ENCODE results near the gene TNK2.
A peak's percentile ranks its signal among the peaks of the same experiment; 100 is the strongest.
"Not testable (repeated sequence)": the region's sequence is repeated elsewhere in the genome, so short reads cannot be mapped to it uniquely, and the experiment has no call there.

Gene TNK2

DNA sequence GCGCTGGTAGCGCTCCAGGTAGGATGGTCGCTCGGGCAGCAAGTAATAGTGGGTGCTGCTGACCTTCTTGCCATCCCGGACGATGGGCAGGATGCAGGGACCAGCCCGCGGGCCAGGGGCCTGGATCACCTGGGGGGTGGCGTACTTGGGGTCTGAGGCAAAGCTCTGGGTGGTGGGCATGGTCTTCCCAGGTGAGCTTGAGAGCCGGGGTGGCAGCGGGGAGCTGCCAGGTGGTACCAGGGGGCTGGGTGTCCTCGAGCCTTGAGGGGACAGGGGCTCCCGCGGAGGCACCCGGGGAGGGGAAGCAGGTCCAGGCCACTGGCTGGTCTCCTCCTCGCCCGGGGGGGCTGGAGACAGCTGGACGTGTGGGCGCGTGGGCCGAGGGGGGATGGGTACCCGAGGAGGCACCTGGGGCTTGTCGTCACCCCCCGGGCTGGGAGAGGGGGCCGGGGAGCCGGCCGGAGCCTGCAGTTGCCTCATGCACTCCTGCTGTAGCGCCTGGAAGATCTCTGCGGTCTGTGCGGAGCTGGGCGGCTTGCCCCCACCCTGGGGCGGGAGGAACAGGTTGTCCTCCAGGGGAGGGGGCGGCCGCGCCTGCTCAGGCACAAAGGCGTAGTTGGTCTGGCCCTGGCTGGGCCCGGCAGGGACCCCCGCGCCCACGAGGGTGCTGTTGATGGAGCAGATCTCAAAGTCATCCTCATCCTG is 40.6 kb downstream of the TNK2 start:
- DNase-seq = no peak

DNA sequence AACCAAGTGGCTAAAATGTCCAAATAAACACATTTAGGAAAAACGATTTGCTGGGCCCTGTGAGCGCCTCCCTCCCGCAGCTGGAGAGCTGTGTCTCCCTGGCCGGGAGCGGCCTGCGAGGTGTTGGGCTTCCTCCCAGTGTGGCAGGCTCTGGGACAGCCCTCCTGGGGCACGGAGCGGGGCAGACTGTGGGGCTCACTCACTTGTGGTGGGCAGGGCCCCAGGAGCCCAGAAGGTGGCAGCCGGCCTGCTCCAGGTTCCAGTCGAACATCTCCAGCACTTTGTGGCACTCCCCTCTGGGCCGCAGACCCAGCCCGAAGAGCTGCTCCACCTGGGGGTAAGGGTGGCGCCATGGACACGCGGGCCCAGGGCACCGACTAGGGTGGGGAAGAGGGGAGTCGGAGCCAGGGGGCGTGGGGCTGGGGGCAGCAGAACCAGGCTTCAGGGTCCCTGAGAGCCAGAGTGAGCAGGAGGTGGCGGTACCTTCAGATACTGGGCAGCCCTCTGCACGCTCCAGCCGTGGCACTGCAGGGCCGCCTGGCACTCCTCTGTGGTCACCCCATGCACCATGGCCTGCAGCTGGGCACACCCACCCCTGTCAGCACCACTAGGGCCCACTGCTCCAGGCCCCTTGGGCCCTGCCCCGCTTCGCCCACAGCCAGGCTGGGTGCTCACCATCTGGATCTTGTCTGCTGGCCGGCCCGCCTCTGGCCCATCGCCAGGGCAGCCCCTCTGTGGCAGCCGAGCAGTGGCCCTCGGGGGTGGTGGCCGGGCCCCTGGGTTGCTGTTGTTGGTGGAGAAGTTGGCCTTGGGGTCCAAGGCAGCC is 41.5 kb downstream of the TNK2 start:
- DNase-seq = no peak

GRCh38 chr3:195865752-195866151 is 42.6 kb downstream of the TNK2 start:
- DNase-seq = peak; percentile 12

DNA sequence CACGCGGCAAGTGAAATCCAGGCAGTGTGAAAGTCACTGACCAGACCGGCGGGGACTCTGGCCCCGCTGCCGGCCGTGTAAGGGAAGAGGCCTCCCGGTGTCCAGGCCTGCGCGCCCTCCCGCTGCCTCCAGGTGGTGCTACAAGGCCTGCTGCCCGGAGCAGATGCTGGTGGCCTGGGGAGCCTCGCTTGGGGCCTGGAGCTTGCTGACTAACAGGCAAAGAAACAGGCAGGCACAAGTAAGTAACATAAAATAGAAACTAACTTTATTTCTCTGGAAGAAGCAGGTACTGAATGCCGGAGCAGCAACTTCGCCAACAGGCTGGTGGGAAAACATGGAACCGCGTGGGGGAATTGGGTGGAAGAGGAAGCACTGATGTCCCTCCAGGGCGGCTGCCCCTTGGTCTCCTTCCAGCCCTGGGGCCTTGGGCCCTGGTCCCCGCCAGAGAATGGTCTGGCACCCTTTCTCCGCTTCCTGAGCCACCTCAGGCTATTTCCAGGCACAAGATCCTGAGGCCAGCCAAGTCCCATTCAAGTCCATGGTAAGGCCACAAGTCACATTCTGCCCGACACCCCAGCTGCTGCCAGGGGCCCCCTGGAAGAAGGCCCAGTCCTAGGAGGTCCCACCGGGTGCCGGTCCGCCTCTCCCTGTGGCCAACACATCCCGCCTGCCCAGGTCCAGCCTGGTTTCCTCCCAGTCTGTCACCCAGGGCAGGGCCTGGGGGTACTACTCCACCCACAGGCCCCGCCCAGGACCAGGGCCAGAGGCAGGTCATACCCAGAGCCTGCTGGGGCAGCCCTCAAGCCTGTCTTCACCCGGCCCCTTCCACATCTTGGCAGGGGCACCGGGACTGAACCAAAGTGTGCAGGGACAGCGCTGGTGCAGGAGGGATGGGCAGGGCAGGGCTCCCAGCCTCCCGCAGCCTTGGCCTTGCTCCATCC is 45.0 kb downstream of the TNK2 start:
- peak; percentile 92 for DNase-seq

DNA sequence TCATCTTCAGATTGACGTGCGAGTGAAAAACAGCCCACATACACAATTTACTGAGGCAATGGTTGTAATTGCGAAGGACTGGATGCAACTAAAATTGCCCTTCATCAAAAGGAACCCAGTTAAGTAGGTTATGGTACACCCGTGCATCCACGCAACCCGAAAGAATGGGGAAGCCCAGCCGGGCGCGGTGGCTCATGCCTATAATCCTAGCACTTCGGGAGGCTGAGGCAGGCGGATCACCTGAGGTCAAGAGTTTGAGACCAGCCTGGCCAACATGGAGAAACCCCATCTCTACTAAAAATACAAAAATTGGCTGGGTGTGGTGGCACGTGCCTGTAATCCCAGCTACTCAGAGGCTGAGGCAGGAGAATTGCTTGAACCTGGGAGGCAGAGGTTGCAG is 46.0 kb downstream of the TNK2 start:
- not testable (repeated sequence) for DNase-seq

GRCh38 chr3:195860456-195860855 is 47.9 kb downstream of the TNK2 start:
- DNase-seq = peak; percentile 7

DNA sequence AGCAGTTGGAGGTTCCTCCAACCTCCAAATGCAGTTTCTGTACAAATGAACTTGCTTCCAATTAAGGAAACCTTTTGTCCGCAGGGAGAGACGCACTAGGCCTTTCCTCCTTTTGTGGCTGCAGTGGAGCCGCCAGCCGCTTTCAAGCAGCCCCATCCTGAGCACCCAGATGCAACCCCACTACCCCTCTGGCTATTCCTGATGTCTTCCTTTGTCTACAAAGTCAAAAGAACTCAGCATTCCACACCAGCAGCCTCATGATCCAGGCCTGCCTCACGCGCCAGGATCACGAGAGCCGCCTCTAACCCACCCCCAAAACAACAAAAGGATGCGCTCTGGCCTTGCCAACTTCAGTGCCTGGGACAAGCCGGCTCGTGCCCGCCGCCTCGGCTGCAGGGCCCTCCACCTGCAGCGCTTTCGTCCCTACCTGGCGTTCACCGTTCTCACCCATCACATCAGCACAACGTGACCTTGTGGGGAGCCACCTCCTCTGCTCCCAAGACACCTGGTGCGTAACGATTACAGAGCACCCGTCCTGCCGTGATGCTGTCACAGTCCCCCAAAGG is 48.4 kb downstream of the TNK2 start:
- no peak for DNase-seq

DNA sequence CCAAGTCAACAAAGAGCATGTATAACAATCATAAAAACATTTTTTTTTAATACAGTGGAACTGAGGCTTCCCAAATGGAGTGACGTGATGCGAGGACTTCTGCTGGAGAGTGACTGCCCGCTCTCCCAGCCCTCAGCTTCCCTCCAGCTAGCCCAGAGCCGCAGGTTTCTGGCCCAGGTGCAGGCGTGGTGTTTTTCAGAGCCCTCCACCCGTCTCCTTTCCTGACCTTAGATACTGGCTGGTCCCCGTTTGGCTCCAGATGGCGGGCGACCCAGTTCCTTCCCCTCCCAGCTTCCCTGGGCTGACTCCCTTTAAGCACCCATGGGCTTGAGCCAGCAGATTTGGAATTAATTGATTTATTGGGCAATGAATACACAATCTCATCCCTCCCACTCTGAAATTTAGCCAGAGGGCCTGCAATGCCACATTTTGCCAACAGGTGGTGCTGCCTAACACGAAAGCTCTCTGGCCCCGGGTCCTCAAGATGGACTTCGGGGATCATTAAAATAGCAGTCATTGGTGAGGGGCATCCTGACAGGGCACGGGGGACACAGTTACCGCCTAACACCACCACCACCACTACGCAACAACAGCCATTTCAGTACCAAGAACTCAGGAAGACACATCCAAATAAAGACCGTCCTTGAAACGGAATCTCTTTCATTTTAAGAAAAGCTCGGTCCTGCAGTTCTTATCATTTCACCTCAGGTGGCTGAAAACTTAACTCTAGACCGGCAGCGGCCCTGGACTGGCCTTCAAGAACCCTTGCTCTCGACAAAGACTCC is 49.1 kb downstream of the TNK2 start:
- DNase-seq = peak; percentile 76

GRCh38 chr3:195856410-195857084 is 51.8 kb downstream of the TNK2 start:
- DNase-seq = peak; percentile 16

GRCh38 chr3:195855471-195856409 is 52.6 kb downstream of the TNK2 start:
- no peak for DNase-seq

- peak; percentile 10 for DNase-seq
Measured at GRCh38 chr3:195854628-195855294, 53.6 kb downstream of the TNK2 start.

- peak; percentile 8 for DNase-seq
Measured at GRCh38 chr3:195853996-195854395, 54.4 kb downstream of the TNK2 start.

GRCh38 chr3:195853036-195853435 is 55.3 kb downstream of the TNK2 start:
- DNase-seq = peak; percentile 5

DNA sequence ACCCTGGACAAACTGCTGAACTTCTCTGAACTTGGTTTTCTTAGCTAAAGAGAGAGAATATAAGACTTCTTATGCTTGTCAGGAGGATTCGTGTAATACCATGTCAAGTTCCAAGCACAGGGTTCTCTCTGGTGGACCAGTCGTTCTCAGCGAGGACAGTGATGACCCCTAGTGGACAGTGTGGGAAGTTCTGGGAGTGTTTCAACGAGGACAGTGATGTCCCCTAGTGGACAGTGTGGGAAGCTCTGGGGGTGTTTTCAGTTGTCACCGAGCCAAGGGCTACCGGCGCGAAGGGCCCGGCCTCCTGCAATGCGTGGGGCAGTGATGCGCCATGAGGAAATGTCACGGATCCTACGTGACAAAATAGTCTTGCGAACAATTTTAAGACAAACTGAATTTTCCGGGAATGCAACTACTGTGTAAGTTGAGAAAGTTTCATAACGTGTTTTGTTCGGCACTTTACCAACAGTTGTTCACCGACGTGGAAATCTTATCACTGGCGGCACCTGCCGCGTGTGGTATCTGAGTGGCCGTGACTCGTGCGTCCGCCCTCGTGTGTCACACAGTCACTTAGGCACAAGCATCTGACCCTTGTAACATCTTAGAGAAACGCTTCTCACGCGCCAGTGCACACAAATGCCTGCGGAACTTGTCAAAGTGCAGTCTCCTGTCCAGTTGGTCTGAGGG is 57.4 kb downstream of the TNK2 start:
- DNase-seq = peak; percentile 94

DNA sequence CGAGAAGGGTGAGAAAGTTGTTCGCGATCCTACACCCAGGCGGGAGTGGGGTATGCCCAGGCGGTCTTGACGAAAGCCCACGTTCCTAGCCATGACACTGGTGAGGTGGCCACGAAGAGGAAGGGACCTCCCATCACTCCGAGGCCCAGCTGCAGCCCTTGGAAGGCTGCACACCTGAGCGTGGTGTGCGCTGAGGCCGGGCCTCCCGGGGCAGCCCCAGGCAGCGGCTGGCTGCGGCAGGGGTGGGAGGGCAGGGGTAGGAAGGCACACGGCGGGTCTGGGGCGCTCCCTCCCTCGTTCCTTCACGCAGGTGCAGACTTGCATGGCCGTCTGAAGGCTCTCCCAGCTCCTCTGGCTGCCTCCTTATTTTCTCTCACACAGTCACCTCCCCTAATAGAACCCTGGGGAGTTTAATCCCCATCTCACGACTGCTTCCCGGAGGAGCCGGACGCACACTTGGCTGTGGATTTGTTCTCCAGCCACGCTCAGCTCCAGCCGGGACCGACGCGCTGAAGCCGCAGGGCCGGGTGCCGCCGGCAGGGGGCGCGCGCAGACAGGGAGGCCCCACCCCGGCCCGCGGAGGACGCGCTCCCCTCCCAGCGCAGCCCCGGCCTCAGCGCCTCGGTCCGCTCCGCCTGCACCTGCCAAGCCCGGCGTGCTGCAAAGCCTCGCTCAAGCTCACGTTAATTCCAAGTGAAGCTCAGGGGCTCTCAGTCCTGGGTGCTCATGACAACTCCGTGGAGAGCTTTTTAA is 58.9 kb downstream of the TNK2 start:
- peak; percentile 13 for DNase-seq

GRCh38 chr3:195847055-195847950 is 61.0 kb downstream of the TNK2 start:
- DNase-seq = peak; percentile 13

- no peak for DNase-seq
Measured at GRCh38 chr3:195845483-195845882, 62.9 kb downstream of the TNK2 start.

Measured in femur (tissue), 1 donor.